Stimulated activated CD8-positive, alpha-beta memory T cell treated with anti-CD3 and anti-CD28 coated beads, Interleukin-15, amount 100 ng/mL, for 4 hours (primary cell): ENCODE data around the gene TUBG2.
"Not testable (repeated sequence)": the region's sequence is repeated elsewhere in the genome, so short reads cannot be mapped to it uniquely, and the experiment has no call there.

Source experiments
- DNase-seq, 2 donors: peaks; one replicate each; pipeline ENCODE4 v3.0.0-alpha.2; 2020; ENCODE audit warnings: low read depth in 2 of 2

The TUBG2 gene

DNA sequence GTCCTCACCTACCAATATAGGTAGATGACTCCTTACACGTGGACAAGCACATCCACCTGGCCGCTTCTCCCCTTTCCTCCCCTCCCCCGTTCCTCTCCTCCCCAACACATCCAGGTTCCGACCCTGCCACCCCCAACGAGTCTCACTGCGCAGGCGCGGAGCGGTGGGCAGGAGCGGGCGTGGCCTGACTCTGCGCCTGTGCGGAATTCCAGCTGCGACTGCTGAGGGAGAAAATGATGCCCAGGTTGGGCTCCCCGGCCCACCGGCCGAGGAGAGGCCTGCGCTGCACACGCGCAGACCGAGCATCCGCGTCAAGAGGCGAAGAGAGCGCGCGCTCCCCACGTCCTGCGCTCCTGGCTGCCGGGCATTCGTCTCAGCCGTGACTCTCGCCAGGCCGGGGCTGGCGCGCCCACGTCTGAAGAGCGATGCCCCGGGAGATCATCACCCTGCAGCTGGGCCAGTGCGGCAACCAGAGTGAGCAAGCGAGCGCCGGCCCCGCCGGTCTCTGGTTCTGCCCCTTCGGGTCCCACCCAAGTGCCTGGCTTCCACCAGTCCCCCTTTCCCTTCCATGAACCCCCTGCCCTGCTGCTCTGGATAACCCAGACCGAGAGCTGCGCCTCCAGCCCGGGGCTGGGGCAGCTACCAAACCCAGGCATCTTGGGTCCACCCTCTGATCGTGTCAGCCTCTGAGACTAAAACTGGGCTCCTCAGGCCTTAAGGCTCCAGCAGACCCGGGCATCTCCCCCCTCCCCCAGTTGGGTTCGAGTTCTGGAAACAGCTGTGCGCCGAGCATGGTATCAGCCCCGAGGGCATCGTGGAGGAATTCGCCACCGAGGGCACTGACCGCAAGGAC lies at the start of gene TUBG2:
Gene TUBG2 (plus strand): TSS at position 206 of the 853 bp plus-strand sequence. CDS start 220 bp downstream, at position 426.
- DNase-seq, result peak; percentile 61 to 68

DNA sequence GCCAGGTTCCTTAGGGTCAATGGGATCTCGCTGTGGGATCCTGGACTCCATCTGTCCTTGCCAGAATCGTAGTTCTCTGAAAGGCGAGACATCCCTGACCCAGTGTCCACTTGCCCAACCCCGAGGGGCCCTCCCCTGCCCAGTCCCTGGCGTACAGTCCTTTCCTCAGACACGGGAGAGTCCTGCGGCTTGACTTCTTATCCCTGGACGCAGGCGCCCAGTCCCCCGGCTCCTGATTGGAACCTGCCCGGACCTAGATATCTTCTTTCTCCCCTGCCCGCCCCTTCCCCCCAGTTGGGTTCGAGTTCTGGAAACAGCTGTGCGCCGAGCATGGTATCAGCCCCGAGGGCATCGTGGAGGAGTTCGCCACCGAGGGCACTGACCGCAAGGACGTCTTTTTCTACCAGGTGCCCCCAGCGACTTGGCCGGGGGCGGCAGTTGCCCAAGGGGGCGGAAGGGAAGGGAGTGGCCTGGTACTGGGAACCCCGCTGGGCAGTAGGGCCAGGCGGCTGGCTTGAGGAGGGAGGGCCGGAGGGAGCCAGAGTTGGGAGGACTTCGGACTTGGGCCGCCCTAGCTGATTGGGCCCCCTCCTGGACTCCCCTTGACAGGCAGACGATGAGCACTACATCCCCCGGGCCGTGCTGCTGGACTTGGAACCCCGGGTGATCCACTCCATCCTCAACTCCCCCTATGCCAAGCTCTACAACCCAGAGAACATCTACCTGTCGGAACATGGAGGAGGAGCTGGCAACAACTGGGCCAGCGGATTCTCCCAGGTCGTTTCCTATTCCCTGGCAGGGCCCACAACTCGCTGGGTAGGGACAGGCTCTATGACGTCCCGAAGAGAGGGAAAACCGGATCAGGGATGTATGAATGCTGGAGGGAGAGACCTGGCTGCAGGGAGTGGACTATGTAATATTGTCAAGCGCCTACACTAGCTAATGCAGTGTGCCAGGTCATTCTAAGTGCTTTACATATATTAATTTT lies 49.0 kb upstream of the TUBG2 start:
- DNase-seq, result peak in 1 of 2 donors; percentile 1

DNA sequence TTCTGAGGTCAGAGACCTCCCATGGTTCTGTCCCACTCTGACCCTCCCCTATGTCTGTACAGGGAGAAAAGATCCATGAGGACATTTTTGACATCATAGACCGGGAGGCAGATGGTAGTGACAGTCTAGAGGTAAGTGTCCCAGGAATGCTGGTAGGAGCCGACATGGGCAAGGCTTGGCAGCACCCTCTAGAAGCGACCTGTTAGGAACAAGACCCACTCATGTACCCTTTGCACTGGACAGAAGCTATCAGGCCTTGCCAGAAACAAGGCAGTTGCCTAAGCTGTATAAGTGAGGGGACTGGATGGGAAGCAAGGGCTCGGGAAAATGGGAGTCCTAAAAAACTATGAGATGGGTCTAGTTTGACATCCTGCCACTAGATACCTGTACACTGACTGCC lies 47.1 kb upstream of the TUBG2 start:
- no peak for DNase-seq

GRCh38 chr17:42613699-42614295 lies 45.3 kb upstream of the TUBG2 start:
- no peak for DNase-seq

DNA sequence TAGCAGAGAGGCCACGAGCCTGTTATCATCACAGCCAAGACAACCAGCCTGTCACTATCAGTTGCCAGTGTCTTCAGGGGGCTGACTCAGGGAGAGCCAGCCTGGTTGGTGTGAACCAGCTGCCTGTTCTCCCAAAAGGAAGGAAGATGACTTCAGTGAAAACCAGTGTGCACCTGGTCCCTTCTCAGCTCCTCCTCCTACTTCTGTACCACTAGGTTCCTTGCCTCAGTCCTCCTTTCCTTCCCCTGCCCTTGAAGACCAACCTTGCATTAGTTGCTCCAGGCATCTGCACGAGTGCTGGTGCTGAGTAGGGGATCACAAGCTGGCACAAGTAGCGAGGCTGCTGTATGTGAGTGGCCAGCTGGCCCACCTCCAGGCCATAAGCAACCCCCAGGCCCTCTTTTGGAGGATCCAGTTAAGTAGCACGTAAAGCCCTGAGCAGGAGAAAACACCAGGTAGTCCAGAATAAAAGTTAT lies 41.1 kb upstream of the TUBG2 start:
- DNase-seq, result no peak

DNA sequence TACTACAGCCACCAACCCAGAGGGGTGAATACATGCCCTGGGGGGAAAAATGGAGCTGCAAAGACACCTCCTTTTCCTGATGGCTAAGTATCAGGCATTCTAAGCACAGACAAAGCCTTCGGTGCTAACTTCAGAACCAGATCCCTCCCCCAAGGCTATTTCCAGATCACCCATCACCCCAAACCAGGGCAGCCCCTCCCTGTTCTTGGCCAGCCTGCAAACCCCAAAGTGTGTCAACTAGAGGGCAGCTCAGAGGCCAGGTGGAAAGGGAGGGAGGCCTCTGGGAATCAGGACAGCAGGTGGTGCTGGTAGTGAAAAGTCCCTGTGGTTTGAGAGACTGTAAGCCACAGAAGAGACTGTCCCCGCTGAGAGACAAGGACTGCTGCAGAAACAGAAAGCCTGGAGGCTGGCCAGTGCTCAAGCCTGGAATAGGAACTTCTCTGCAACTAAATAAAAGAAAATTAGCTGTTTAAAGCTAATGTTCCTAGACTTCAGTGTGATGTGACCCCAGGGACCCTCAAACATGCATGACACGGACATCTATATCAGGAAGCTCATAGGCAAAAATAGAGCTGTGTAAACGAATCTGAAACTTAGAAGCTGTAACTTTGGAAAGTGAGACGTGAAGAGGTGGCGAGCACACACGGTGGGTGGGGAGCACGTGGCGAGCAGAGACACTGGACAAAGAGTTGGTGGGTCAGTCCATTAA lies 40.5 kb upstream of the TUBG2 start:
- DNase-seq, result no peak

GRCh38 chr17:42621987-42622386 lies 37.1 kb upstream of the TUBG2 start:
- DNase-seq, result not testable (repeated sequence)

DNA sequence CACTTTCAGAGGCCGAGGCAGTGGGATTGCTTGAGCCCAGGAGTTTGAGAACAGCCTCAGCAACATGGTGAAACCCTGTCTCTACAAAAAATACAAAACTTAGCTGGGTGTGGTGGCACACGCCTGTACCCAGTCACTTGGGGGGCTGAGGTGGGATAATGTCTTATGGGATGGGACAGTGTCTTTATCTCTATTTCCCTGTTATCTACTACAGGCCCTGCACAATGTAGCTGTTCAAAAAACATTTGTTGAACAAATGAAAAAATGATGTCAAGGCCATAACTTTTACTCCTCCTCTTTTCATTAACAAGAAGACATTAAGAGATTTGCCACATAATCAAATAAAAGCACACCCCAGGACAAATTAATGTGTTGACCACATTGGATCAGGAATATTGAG lies 35.8 kb upstream of the TUBG2 start:
- no peak for DNase-seq

DNA sequence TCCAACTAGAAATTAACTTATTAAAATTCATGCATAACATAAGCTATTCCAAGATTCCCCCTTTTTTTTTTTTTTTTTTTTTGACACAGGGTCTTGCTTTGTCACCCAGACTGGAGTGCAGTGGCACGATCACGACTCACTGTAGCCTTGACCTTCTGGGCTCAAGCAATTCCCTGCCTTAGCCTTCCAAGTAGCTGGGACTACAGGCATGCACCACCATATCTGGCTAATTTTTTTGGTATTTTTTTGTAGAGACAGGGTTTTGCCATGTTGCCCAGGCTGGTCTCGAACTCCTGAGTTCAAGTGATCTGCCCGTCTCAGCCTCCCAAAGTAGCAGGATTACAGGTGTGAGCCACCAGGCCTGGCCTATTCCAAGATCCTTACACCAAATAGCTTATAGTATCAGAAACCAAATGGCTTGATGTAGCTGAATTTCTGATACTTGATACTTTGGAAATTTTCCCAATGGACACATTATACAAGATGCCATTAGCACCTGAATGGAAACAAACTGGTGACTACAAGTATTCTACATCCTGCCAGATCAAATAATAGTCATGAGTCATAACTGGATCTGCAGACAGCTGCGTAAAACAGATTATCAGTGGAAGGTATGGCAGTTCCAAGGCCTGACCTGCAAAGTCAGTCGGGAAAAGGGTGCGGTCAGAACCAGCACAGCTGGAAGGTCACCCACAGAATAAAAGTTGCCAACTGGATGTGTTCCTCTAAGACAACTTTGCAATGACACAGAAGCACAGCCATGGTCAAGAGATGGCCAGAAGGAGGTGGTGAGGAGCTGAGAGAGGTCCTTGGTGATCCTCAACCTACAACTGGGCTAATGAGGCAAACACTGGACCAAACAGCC lies 35.1 kb upstream of the TUBG2 start:
- no peak for DNase-seq

- not testable (repeated sequence) for DNase-seq
Measured at GRCh38 chr17:42627032-42627764, 31.9 kb upstream of the TUBG2 start.

- DNase-seq, result no peak
Measured at GRCh38 chr17:42629411-42630009, 29.6 kb upstream of the TUBG2 start.

DNA sequence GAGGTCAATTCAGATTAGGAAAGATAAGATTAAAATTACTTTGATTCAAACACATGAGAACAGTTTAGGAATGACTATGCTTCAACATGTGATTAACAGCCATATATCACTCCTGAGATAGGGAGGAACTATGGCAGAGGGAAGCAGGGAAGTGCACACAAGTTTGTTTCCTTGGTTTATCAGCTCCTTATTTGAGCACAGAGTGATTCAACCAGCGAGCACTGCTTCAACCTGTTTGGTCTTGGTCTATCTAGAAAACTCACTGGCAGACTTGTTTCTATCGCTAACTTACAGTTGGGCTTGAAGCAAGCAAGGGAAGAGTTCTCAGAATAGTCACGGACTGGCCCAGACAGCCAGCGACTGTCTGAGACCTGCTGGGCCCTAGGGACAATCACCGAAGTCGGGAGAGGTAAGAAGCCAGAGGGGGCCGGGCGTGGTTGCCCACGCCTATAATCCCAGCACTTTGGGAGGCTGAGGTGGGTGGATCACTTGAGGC lies 26.1 kb upstream of the TUBG2 start:
- DNase-seq, result no peak

- DNase-seq, result no peak
Measured at GRCh38 chr17:42639525-42640113, 19.5 kb upstream of the TUBG2 start.

GRCh38 chr17:42640121-42640520 lies 19.0 kb upstream of the TUBG2 start:
- DNase-seq, result no peak

DNA sequence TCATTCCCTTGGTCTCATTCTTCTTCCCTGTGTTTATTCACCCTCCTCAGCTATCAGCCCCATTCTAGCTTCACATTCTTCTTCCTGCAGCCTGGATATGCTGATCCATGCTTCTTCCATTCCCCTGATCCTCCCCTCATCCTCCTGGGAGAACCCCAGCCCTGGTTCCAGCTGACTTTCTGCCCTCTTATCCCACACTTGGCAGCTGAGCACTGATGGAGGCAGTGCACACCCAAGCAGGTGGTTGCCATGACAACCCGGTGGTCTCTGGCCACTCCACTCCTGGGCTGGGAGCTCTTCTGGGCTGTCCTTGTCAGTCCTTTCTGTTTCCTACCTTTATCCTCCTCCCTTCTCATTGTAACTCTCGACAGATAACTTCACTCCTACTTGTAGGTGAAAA lies 16.7 kb upstream of the TUBG2 start:
- no peak for DNase-seq

GRCh38 chr17:42647778-42648177 lies 11.3 kb upstream of the TUBG2 start:
- DNase-seq, result no peak

- no peak for DNase-seq
Measured at GRCh38 chr17:42651392-42651791, 7.7 kb upstream of the TUBG2 start.
